ENCODE results near the gene ZFYVE28.

ZFYVE28 gene

DNA sequence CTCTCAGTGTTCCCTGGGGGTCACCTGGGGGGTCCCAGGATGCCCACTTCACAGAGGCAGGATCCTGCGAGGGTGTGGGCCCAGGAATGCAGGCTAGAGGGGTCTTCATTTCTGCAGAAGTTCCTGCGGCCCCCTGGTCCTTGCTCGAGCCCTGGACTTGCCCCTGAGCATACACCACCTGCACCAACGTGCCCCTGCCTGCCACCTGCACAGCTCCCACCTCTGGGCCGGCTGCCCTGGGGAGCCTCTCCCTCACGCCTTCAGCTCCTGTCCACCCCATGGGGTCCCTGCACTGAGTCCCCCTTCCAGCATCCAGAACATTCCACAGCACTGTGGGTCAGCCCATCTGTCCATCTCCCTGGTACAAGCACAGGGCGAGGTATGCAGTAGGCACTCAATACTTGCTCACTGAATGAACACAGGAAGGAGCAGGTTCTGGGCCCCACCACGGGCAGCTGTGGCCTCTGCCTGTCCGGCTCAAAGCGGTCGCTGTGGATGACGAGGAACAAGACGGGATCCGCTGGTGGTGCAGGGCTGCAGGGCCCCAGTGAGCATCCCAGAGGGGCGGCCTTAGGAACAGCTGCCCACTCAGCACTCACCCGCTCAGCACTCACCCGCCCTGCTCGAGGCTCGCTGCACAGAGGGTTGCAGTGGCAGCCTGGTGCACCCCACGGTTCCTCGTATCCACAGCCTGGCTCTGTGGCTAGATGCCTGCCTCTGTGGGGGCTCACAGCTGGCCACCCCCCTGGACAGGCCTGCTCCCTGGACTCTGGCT is 86.1 kb downstream of the ZFYVE28 start:
- no peak for DNase-seq (ENCODE audit: low spot score)

DNA sequence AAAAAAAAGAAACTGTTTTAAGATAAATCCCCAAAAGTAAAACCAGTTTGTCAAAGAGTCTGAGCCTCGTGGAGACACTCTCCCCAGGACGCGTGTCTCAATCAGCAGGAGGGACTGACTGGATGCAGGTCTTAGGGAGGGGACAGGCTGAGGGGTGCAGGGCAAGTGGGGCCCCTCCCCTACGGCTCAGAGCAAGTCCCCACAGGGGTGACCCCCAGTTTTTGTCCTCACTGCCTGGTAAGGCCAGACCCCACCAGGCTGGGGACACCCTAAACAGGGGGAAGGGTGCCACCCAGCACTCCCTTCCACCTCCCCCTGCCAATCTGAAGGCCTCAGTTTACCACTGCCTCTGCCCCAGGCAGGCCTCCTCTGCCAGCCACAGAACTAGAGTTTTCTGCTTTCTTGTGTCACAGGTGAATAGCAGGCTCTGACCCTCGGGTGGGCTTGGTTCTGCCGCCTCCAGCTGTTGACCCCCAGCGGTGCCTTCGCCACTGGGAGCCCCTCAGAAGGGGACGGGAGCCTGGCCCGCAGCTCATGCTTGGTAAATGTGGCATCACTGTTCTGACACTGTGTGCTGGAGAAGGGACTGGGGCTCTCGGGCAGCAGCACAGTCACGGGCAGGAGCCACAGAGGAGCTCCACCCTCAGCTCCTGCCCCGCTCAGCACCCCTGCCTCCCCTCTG is 86.8 kb downstream of the ZFYVE28 start:
- DNase-seq (ENCODE audit: low spot score), result no peak

DNA sequence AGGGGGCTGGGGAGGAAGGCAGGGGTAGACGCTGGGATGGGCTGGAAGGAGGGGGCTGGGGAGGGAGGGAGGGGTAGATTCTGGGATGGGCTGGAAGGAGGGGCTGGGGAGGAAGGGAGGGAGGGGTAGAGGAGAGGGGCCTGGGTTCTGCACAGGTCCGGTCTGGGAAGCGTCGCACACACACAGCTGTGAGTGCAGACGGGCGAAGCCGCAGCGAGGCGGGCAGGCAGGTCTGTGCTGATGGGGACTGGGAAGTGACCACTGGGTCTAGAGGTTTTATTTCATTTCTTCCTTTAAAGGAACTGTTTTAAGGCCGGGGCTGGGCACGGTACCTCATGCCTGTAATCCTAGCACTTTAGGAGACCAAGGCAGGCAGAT is 87.4 kb downstream of the ZFYVE28 start:
- no peak for DNase-seq (ENCODE audit: low spot score)

DNA sequence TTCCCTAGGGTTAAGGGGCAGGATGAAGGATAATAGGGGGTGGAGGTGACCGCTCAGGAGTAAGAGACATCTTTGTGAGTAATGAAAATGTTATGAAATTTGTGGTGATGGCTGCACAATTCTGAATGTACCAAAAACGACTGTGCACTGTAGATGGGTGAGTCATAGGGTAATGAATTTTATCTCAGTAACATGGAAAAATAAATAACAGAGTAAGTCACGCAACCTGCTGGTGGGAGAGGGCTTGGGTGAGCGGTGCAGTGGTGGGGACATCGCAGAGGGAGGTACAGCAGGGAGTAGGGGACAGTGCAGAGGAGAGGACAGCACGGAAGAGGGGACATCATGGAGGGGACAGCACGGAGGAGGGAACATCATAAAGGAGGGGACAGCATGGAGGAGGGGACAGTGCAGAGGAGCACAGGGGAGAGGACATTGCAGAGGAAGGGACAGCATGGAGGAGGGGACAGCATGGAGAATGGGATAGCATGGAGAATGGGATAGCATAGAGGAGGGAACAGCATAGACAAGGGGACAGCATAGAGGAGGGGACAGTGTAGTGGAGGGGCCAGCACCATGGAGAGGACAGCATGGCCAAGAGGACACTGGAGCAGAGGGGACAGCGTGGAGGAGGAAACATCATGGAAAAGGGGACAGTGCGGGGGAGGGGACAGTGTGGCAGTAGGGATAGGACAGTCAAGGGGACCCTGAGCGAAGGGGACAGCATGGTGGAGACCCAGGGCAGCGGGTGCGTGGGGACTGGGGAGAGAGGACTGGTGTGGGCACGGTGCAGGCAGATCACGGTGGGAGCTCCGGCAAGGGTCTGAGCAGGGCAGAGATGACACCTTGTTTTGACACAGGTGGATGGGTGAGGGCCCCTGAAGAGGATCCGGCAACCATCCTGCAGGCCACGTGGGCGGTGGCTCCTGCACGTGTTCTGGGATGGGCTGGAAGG is 88.1 kb downstream of the ZFYVE28 start:
- DNase-seq (ENCODE audit: low spot score), result no peak

DNA sequence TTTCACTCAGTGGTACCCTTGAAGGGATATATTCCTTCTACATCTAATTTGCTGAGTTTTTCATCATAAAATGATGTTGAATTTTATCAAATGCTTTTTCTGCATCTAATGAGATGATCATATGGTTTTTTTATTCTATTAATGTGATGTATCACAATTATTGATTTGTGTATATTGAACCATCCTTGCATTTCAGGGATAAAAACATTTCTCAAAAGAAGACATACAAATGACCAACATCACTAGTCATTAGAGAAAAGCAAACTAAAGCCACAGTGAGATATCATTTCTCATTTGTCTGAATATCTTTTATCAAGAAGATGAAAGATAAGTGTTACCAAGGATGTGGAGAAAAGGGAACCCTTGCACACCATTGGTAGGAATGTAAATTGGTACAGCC is 90.9 kb downstream of the ZFYVE28 start:
- DNase-seq (ENCODE audit: low spot score), result no peak

DNA sequence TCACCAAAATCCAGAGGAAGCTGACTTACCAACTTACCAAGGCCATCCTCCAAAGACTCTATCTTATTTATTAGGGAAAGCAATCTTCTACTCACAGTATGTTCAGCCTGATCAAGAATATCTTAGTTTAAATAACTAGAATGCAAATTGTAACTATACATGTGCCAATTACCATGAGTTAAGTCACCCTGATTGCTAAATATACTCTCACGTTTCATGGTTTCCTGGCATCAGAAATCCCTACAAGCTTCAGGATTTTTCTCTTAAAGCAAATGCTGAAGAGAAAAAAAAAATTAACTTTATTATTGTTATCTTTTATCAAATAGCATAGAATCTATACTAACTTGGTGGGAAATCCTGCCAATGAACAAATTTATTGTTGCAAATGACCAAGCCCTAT is 93.6 kb downstream of the ZFYVE28 start:
- DNase-seq (ENCODE audit: low spot score), result no peak

DNA sequence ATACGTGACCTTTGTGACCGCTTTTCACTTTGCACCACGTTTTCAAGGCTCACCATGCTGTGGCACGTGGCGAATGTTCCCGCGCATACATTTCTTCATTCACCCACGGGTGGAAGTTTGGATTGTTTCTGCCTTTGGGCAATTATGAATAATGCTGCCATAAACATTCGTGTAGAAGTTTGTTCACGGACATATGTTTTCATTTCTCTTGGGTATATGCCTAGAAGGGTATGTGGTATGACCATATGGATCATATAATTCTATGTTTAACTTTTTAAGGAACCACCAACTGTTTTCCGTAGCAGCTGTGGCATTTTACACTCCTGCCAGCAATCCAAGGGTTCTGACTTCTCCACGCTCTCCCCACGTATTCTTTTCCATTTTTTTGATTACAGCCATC is 95.6 kb downstream of the ZFYVE28 start:
- no peak for DNase-seq (ENCODE audit: low spot score)

DNA sequence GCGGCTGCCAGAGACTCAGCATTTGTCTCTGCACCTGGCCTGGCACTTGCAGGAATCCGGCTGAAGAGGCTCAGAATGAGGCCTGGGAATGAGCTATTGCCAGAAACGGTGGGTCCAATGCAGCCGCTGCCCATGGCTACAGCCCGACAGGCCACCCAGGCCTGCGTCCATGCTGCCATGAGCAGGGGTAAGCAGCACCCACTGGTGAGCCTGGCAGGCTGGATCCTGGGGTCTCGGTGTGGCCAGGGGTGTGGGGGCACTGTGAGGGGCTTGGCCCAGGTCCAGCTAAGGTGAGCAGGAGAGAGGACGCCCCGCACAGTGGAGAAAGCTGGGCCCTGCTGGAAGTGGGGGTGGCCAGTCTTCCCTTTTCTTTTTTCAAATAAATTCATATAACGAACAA is 96.2 kb downstream of the ZFYVE28 start:
- no peak for DNase-seq (ENCODE audit: low spot score)

DNA sequence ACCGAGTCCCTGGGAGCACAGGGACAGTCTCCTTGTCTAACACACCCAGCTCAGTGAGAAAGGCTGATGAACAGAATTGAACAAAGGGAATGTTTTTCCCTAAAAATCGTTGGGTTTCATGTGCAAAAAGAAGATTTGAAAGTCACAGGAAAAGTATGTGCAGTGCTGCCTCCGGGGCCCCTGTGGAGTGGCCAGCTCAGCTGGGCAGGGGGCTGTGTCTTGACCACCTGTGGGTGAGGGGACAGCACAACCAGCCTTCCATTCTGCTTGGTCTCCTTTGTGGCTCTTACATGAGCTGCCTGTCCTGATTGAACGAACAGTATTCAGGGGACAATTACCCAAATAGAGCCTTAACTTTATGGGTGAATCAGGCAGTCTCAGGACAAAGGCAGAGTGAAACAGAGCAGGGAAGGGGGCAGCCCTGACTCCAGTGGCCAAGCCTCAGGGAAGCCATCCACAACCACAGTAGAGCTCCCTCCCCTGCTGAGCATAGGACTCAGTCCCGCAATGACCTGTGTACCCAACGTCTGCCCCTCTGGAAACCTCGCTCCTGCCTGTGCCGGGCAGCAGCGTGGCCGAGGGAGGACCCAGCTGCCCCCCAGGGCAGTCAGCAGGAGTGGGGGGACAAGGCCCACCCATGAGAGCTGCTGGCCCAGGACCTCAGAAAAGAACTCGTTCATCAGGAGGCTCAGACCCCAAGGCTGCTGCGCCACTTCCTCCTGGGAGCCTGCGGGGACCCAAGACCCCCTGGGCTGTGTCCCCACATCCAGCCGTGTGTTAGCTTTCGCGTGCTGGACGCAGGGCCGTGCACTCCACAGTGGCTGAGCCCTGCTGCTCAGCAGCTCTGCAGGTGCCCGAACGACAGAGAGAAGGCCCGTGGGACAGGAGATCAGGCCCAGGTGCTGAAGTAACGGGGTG is 96.9 kb downstream of the ZFYVE28 start:
- no peak for DNase-seq (ENCODE audit: low spot score)

DNA sequence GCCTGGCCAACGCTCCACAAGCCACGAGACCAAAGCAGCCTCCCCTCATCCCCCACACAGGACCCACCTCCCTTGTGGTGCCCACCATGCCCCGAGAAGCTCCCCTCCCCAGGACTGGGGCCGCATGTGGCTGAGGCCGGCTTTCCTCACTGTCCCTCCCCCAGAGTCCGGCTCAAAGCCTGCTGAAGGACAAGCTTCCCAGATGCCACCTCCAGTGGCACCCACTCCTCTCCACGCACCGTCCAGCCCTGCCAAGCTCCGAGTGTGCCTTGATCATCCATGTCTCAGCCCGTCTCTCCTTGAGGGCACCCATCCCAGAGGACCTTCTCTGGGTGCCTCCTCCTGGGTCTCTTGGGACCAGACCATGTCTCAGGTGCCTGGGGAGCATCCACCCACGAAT is 97.7 kb downstream of the ZFYVE28 start:
- no peak for DNase-seq (ENCODE audit: low spot score)

DNA sequence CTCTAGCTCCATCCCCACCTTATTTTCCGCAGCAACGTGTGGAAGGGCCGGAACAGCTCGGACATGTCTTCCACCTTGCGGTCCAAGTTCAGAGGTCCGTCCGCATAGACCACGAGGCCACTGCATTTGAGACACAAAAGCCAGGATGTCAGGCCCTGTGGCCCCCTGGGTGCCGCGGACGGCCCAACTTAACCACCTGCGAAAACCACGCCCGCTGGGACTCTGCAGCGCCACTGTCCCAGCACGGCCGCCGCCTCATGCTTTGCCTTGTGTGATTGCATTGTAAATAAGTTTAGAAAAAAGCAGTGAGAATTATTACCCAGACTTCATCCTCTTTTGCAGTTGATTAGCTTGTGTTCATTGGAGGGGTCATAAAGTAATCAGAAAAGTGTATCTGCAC is 98.3 kb downstream of the ZFYVE28 start:
- no peak for DNase-seq (ENCODE audit: low spot score)

DNA sequence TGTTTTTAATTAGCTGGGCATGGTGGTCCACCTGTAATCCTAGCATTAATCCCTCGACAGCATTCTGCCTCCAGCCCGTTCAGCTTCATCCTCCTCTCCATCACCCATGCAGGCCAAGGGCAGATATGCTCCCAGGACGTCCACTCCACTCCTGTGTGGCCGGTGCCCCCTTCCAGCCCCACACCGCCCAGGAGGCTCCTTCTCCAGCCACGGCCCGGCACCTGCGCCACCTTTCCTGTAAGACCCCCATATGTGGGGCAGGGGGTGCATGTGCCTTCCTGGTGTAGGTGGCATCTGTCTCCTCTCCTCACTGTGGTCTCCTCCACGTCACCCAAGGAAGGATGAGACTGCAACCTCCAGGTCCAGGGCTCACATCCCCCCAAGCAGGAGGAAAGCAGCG is 99.6 kb downstream of the ZFYVE28 start:
- no peak for DNase-seq (ENCODE audit: low spot score)

DNA sequence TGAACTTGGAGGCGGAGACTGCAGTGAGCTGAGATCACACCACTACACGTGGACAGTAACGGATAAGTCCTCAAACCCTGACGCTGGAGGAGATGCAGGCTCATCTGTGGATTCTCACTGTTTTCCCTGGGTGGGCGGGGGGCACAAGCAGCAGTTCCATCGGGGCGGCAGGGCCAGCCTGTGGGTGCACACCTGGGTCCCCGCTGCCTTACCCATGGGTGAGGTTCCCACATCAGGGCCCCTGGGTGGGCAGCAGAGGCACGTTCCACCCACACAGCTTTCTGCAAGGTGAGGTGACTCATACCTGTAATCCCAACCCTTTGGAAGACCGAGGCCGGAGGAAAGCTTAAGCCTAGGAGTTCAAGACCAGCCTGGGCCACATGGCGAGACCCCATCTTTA is 100.0 kb downstream of the ZFYVE28 start:
- no peak for DNase-seq (ENCODE audit: low spot score)

DNA sequence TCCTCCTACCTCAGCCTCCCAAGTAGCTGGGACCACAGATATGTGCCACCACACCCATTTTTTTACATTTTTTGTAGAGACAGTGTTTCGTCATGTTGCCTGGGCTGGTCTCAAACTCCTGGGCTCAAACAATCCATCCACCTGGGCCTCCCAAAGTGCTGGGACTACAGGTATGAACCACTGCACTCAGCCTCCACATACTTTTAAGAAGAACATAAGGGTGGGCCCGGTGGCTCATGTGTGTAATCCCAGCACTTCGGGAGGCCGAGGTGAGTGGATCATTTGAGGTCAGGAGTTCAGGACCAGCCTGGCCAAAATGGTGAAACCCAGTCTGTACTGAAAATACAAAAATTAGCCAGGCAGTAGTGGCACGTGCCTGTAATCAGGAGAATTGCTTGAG is 105.1 kb downstream of the ZFYVE28 start:
- no peak for DNase-seq (ENCODE audit: low spot score)

DNA sequence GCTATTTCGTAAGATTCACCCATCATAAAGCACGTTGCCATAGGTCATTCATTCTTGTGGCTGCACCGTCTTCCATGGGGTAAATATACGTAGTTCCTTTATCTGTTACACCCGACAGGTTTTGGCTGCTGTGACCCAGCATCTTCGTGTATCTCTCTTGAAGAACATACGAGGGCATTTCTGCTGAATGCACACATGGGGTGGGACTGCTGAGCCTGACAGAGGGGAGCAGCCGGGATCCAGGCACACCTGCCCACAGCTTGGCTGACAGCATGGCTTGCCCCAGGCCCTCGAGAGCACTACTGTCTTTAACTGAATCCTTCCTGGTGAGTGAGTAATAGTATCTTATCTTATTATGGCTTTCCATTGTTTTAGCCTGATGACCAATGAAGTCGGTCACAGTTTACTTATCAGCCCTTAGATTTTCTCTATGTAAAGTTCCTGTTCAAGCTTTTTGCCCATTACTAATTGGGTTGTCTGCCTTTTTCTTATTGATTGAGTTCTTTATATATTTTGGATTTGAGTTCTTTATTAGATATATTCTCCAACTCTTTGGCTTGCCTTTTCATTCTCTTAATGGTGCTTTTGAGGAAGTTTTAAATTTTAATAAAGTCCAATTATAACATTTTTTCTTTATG is 111.6 kb downstream of the ZFYVE28 start:
- DNase-seq (ENCODE audit: low spot score), result no peak

DNA sequence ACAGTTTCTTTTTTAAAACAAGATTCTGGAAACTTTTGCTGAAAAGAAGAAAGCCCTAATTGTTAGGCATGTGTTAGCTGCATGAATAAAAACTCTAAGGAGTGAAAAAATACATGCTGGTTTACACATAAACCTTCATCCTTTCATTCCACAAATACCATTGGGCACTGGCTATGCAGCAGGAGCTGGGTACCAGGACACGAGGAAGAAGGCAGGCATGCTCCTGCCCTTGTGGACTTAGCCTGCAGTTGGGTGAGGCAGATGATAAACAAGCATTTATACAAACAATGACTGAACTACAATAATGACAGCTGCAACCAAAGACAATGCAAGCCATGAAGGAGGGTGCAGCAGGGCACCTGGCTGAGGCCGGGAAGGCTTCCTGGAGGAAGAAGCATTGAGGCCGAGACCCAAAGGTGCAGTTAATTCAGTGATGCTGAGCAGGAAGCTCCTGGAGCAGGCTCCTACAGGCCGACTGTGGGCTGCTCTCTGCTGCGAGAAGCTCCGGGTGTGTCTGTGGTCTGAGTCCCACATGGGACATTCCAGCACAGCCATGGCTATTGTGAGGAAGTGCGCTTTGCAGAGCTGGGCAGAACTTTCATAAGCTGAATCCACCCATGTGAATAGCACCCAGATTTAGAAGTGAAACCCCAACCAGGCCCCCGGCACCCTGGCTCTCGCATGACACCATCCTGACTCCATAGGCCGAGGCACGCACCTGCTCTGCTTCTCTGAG is 112.5 kb downstream of the ZFYVE28 start:
- no peak for DNase-seq (ENCODE audit: low spot score)

DNA sequence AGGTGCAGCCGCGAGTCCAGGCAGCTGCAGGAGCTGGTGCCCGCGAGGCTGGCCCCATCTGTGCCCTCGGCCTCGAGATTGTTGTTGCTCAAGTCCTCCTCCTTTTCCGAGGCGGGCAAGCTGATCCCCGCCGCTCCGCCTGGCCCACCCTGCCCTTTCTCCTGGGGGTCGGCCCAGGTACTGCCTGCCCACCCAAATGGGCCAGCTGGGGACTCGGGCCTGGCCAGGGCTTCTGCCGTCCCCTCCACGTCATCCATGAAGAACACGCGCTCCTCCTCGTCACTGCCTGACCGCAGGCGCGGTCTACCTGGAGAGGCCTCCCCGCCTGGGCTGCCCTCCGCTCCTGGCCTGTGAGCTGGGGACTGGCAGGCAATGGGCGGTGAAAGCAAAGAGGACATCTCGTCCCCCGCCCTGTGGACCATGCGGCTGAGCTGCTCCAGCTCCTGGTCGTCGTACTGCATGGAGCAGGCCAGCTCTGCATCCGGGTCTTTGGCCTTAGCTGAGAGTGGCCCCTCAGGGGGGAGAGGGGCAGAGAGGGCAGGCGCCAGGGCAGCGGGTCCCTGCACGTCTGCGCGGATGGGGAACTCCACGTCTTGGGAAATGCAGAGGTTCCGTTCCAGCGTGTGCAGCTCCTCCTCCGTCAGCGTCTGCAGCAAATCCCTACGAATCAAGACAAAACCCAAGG is 113.4 kb downstream of the ZFYVE28 start:
- no peak for DNase-seq (ENCODE audit: low spot score)

DNA sequence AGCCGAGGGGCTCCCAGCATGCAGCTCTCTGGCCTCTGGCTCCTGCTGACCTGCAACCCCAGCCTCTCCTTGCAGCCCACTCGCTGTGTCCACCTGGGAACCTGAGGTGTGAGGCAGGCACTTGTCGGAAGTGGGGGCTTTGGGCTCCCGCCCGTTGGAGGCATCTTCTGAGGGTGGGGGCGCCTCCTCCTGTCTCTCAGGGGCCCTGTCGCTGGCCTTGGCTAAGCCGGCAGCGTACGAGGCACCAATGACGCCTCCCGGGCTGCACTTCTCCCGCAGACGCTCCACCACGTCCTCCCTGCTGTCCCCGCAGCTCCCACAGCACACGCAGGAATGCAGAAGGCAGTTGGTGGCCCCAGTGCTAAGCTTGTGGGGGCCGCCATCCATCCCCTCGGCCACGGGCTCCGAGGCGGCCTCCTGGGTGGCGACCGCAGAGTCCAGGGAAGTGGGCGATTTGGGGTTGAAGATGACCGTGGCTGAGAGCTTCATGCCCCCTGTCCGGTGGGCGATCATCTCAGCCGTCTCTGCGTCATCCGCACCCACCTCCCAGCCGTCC is 114.0 kb downstream of the ZFYVE28 start:
- no peak for DNase-seq (ENCODE audit: low spot score)

DNA sequence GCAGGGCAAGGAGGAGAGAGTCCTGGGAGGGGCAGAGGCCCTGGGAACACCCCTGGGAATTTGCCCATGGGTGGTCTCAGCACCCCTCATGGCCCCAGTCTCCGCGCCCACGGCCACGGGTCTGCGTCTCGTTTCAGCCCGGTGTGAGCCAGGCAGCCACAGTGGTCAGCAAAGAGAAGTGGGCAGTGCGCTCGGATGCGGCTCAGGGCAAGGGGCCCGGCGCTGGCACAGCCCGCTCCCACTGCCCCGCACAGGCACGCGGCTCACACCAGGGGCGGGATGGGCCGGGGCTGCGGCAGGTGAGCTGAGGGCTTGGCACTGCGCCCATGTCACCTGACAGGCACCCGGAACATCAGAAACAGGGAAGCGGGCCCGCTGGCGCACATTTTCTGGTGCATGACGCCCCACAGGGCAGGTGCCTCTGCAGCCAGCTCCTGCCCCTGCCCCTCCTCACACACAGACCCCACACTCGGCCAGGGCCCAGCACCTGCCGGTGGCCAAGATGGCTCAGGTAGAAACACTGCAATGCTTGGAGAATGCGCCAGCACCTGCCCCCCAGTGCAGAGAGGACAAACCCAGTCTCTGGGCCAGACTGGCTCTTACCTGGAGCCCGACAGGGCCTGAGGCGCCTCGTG is 114.6 kb downstream of the ZFYVE28 start:
- no peak for DNase-seq (ENCODE audit: low spot score)
